Aorta (tissue), 5 donors: ENCODE results near the gene PRR18. TPM values are rescaled to one million over a fixed set of nuclear protein-coding genes. Genes with fewer than 3 reads are reported as not detected.
A peak's percentile ranks its signal among the peaks of the same experiment; 100 is the strongest.

Experiments
- ATAC-seq: fragments of 200-7000 bp; cut with Tn5 transposase; one replicate; pipeline ENCODE4 v1.9.1; 2022; ENCODE audit warnings: moderate library complexity; ENCODE audit not compliant: low FRiP score
- DNase-seq, 2 donors: peaks; one replicate each; pipeline ENCODE4 v3.0.0-alpha.2; 2020
- H3K27ac ChIP-seq, 2 donors: one replicate each; pipeline ENCODE4 v1.5.1; 2013; ENCODE audit warnings: low read length in 2 of 2, mild to moderate bottlenecking in 2 of 2, moderate library complexity in 2 of 2, control low read depth in 1 of 2, inconsistent platforms in 1 of 2, low read depth in 1 of 2
- H3K27me3 ChIP-seq, 2 donors: one replicate each; pipeline ENCODE4 v1.6.1; 2013; ENCODE audit warnings: control low read depth in 1 of 2, low read length in 1 of 2, mild to moderate bottlenecking in 1 of 2, moderate library complexity in 1 of 2; ENCODE audit not compliant: insufficient read depth in 2 of 2, control insufficient read depth in 1 of 2
- H3K36me3 ChIP-seq, 2 donors: one replicate each; pipeline ENCODE4 v1.6.1; 2013; ENCODE audit warnings: control low read depth in 1 of 2, low read length in 1 of 2, mild to moderate bottlenecking in 1 of 2; ENCODE audit not compliant: insufficient read depth in 2 of 2, control insufficient read depth in 1 of 2
- H3K4me1 ChIP-seq, 2 donors: one replicate each; pipeline ENCODE4 v1.6.1; 2013; ENCODE audit warnings: low read length in 2 of 2, control low read depth in 1 of 2, mild to moderate bottlenecking in 1 of 2, moderate library complexity in 1 of 2; ENCODE audit not compliant: insufficient read depth in 2 of 2, control insufficient read depth in 1 of 2
- H3K4me3 ChIP-seq, 2 donors: one replicate each; pipeline ENCODE4 v1.5.1; 2013; ENCODE audit warnings: low read length in 2 of 2, control low read depth in 1 of 2, mild to moderate bottlenecking in 1 of 2
- H3K9me3 ChIP-seq: one replicate; pipeline ENCODE4 v1.6.1; 2013; ENCODE audit warnings: mild to moderate bottlenecking, low read length; ENCODE audit not compliant: control insufficient read depth
- WGBS, 2 donors: extraction: QIAGEN DNeasy Blood & Tissue Kit; methylation state at CpG; one replicate each; pipeline ENCODE4 v1.1.7; 2013; 5-methylcytosine and 5-hydroxymethylcytosine counted together
- intact Hi-C, 2 donors: fragments of 100-400 bp; cut with DNase I; formaldehyde crosslinking; loops; one replicate each; pipeline versions ENCODE4 v1.14.2 to v1.15.0; 2022
- polyA plus RNA-seq, 2 donors: library from polyadenylated mRNA; stranded (reverse); fragments of 200-250 nt; gene quantifications; one replicate each; pipeline ENCODE4 v1.2.3, GENCODE V29; 2013
- total RNA-seq, 2 donors: library from RNA; stranded (reverse); fragmentation: NEBNext Ultra II Directional; extraction: Animal tissue kit (Norgen Biotek cat#: 25700); gene quantifications; one replicate each; pipeline ENCODE4 v1.2.1, GENCODE V29; 2021
- donor health status: healthy with polysubstance abuse.
- donor health status: Bipolar disorder and iron deficiency.
- donor health status: DM: no; HTN: no; CAD: no.
- donor health status: DM: no; HTN: no; CAD: no.
- donor health status: DM: yes; HTN: yes; CAD: no.

PRR18 gene
- total and polyA plus RNA-seq, 4 donors: not detected

- Histone ChIP-seq H3K27ac (no peak overlapping the region), H3K36me3 (peaks cover 12 to 16% of the 10 kb centered on the region in 2 donors), H3K4me1 (no peaks in the 10 kb centered on the region), H3K9me3 (no peaks in the 10 kb centered on the region), H3K4me3 (no peak overlapping the region), H3K27me3 (no peaks in the 10 kb centered on the region)
- DNase-seq (no peak), ATAC-seq (no peak)
- 86 to 89% methylated on average over 5 of the region's 5 CpGs for WGBS, 2 donors
- intact Hi-C loops: no loop called here
Observed at GRCh38 chr6:166323395-166323794, 15.2 kb upstream of the PRR18 start.

- Histone ChIP-seq H3K27me3 (no peaks in the 10 kb centered on the region), H3K36me3 (peaks cover 5 to 11% of the 10 kb centered on the region in 2 donors), H3K4me1 (no peaks in the 10 kb centered on the region), H3K27ac (no peak overlapping the region), H3K4me3 (no peak overlapping the region), H3K9me3 (no peaks in the 10 kb centered on the region)
- WGBS, 2 donors: 76 to 77% methylated on average over 18 of the region's 18 CpGs
- ATAC-seq (no peak), DNase-seq (no peak)
- intact Hi-C loops: no loop called here
Observed at GRCh38 chr6:166318649-166319600, 10.7 kb upstream of the PRR18 start.

GRCh38 chr6:166318227-166318626 lies 10.0 kb upstream of the PRR18 start:
- Histone ChIP-seq H3K9me3 (no peaks in the 10 kb centered on the region), H3K27me3 (no peaks in the 10 kb centered on the region), H3K36me3 (peaks cover 5 to 6% of the 10 kb centered on the region in 2 donors), H3K27ac (no peak overlapping the region), H3K4me1 (no peaks in the 10 kb centered on the region), H3K4me3 (no peak overlapping the region)
- no peak for DNase-seq
- intact Hi-C loops: no loop called here
- 83 to 85% methylated on average over 14 of the region's 14 CpGs for WGBS, 2 donors
- peak; percentile 38 for ATAC-seq

DNA sequence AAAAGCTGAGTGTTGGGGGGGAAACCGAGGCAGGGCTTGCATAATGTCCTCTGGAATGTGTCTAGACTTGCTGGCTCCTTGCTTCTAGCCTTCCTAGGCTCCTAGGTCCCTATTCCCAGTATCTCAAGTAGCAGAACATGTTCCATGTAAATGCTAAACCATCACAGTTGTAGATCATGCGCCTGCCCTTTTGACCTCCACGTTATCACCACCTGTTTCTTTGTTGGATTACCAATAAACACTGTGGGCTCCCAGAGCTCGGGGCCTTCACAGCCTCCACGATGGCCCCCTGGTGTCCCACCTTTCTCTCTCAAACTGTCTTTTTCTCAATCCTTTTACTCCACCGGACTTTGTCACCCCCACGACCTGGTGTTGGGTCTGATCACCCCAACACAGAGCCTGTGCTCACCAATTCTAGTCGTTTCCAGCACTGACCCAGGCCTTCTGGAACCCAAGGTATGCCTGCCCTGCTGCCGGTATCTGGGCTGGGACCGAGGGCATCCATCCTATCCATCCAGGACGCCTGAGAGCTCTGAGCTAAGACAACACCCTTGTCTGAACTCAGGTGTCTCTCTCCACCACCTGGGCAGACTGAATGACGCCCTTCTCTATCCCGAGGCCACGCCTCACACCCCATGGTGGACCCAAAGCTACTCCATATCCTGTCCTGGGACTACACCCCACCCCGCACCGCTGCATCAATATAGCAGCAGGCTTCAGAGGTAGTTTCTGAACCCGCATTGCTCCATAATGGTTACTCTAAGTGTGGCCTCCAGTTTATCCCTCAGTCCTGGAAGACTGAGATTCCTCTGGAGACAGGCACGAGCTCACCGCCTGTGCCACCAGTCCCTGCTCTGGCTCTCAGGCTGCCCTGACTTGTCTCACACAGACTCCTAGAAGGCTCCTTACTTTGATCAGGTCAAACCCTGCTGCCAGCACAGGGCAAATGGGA lies 9.3 kb upstream of the PRR18 start:
- intact Hi-C loops: no loop called here
- Histone ChIP-seq H3K36me3 (peaks cover 5% of the 10 kb centered on the region in 2 donors), H3K27ac (no peak overlapping the region), H3K4me1 (no peaks in the 10 kb centered on the region), H3K27me3 (no peaks in the 10 kb centered on the region), H3K9me3 (no peaks in the 10 kb centered on the region), H3K4me3 (no peak overlapping the region)
- WGBS, 2 donors: 85 to 86% methylated on average over 19 of the region's 19 CpGs
- no peak for DNase-seq
- no peak for ATAC-seq

GRCh38 chr6:166315436-166315835 lies 7.2 kb upstream of the PRR18 start:
- Histone ChIP-seq H3K36me3 (peaks cover 0 to 2% of the 10 kb centered on the region in 2 donors), H3K4me1 (no peaks in the 10 kb centered on the region), H3K9me3 (no peaks in the 10 kb centered on the region), H3K27ac (no peak overlapping the region), H3K4me3 (no peak overlapping the region), H3K27me3 (no peaks in the 10 kb centered on the region)
- WGBS, 2 donors: 81% methylated on average over 11 of the region's 11 CpGs
- ATAC-seq (no peak), DNase-seq (no peak)
- intact Hi-C loops: no loop called here

DNA sequence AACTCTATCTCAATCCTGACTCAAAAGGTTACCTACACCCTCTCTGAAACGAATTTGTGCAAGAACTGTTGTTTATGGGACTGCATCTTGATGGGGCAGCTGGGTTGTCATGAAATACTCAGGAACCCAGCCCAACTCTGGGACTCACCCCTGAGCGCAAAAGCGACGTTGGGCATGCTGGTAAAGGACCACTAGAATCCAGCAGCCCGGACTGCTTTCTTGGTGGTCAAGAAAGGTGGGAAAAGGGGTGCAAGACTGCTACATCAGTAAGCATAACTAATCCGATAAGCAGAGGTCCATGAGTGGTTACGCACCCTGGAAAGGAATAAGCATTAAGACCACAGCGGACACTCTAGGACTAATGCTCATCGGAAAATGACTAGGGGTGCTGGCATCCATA lies 6.3 kb upstream of the PRR18 start:
- 76 to 79% methylated on average over 9 of the region's 9 CpGs for WGBS, 2 donors
- Histone ChIP-seq H3K27ac (no peak overlapping the region), H3K36me3 (peaks cover 0 to 2% of the 10 kb centered on the region in 2 donors), H3K27me3 (no peaks in the 10 kb centered on the region), H3K4me1 (no peaks in the 10 kb centered on the region), H3K9me3 (no peaks in the 10 kb centered on the region), H3K4me3 (no peak overlapping the region)
- DNase-seq: no peak
- ATAC-seq: no peak
- intact Hi-C loops: no loop called here

GRCh38 chr6:166313255-166314070 lies 5.3 kb upstream of the PRR18 start:
- H3K27me3 ChIP-seq: no peaks in the 10 kb centered on the region
- H3K27ac ChIP-seq: no peak overlapping the region
- intact Hi-C loops: loop anchor here (1.0 to 2.0 kb wide), 2 partner anchors 85 to 87 kb away; no protein-coding TSS in a partner anchor
- H3K4me1 ChIP-seq: no peaks in the 10 kb centered on the region
- H3K4me3 ChIP-seq: no peak overlapping the region
- DNase-seq (no peak), ATAC-seq (peak; percentile 87)
- H3K9me3 ChIP-seq: no peaks in the 10 kb centered on the region
- WGBS, 2 donors: 40 to 43% methylated on average over 18 of the region's 18 CpGs
- H3K36me3 ChIP-seq: no peaks in the 10 kb centered on the region

GRCh38 chr6:166312832-166313231 lies 4.6 kb upstream of the PRR18 start:
- H3K36me3 ChIP-seq: no peaks in the 10 kb centered on the region
- intact Hi-C loops: loop anchor here (1.0 to 2.0 kb wide), 2 partner anchors 86 to 87 kb away; no protein-coding TSS in a partner anchor
- H3K9me3 ChIP-seq: no peaks in the 10 kb centered on the region
- no peak for ATAC-seq
- no peak overlapping the region for H3K27ac ChIP-seq
- H3K27me3 ChIP-seq: no peaks in the 10 kb centered on the region
- 58 to 64% methylated on average over 1 of the region's 1 CpG for WGBS, 2 donors
- DNase-seq: no peak
- no peak overlapping the region for H3K4me3 ChIP-seq
- no peaks in the 10 kb centered on the region for H3K4me1 ChIP-seq
